Omental fat pad (tissue), 4 donors: Measurements from ENCODE around the gene RHBDD3. TPM values are rescaled to one million over a fixed set of nuclear protein-coding genes. Genes with fewer than 3 reads are reported as not detected.

ENCODE experiments used
- ATAC-seq: fragments of 150-250 bp; one replicate; pipeline ENCODE4 v1.9.1; 2016; ENCODE audit warnings: mild to moderate bottlenecking, moderate library complexity; ENCODE audit not compliant: low FRiP score
- DNase-seq: peaks from one replicate; pipeline ENCODE4 v3.0.0-alpha.2; 2019; ENCODE audit warnings: low spot score
- total RNA-seq, 4 donors: library from RNA; depleted of rRNA; stranded (reverse); fragments of >200 nt; gene quantifications; one replicate each; pipeline ENCODE4 v1.1.0, GENCODE V29; 2016
- TF ChIP-seq, protein P1 (sequence below), 3 donors: fragments of 450-650 bp; IDR thresholded peaks; one replicate each; pipeline ENCODE4 v1.5.1; 2016 to 2017; ENCODE audit warnings: antibody characterized with exemption in 3 of 3, mild to moderate bottlenecking in 3 of 3, moderate library complexity in 2 of 3

Gene RHBDD3
- total RNA-seq, 4 donors from 2014 or later, result 15.0 to 30.8 (median 25.4) TPM

DNA sequence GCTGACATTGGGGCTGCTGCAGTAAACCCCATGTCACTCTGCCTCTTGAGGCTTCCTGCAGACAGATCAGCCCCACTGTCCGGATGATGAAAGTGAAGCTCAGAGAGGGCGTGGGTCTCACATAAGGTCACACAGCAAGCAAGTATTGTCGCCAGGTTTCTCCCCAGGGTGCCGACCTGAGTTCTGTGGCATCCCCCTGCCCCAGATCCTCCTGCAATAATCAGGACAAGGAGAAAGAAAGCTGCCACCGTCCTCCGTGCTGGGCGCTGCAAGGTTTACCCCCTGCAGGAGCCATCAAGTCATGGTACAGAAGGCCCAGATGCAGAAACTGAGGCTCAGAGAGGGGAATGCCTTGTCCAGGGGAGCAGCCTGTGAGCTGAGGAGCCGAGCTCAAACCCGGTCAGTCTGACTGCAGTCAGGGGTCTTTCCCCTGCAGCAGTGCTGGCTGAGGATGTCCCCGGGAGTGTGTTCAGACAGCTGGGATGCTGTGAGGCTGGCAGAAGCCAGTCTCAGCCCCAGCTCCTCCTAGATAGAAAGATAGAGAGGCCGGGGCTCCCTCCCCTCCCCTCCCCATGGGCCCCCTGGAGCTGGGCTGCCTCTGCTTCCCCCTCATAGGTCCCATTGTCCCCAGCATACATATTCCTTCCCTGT is 48.9 kb downstream of the RHBDD3 start:
- TF ChIP-seq, protein P1, sequence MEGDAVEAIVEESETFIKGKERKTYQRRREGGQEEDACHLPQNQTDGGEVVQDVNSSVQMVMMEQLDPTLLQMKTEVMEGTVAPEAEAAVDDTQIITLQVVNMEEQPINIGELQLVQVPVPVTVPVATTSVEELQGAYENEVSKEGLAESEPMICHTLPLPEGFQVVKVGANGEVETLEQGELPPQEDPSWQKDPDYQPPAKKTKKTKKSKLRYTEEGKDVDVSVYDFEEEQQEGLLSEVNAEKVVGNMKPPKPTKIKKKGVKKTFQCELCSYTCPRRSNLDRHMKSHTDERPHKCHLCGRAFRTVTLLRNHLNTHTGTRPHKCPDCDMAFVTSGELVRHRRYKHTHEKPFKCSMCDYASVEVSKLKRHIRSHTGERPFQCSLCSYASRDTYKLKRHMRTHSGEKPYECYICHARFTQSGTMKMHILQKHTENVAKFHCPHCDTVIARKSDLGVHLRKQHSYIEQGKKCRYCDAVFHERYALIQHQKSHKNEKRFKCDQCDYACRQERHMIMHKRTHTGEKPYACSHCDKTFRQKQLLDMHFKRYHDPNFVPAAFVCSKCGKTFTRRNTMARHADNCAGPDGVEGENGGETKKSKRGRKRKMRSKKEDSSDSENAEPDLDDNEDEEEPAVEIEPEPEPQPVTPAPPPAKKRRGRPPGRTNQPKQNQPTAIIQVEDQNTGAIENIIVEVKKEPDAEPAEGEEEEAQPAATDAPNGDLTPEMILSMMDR (IDR thresholded peaks at IDR 0.05), result no peak
- ATAC-seq (no peak), DNase-seq (no peak)

DNA sequence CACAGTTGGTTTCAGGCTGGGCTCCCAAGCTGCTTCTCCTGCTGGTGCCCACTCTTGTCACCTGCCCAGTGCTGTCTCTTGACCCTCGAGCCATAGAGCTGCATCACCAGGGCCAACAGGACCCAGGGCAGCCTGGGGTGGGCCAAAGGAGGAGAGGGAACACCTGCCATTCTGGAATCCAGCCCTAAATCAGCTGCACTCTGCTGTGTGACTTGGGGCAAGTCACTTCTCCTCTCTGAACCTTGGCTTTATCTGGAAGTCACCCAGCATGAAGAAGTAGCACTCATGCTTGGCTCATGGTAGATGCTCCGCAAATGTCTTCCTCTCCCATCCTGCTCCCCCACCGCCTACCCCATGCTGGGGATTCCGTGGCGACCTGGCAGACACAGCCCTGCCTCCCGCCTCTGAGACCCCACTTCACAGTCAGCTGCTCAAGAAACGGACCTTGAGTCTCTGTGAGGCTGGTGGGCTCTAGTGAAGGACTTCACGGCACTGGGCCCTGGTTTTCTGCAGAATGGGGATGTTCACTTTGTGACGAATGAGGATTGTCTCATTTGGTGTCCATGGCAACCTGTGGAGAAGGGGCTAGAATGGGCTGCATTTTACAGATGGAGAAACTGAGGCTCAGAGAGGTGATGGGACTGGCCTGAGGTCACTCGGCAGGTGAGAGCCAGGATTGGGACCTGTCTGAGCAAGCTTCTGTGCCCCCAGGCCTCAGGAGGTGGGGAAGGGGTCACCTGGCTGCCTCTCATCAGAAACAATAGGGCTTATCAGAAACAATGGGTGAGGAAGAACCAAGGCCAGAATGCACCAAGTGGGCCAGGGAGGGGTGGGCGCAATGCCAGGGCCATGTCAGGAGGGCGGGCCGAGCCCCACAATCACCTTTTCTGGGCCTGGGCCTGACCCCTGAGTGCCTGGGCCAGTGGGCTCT is 49.7 kb downstream of the RHBDD3 start:
- ATAC-seq (no peak), DNase-seq (no peak)
- TF ChIP-seq, protein P1 (IDR thresholded peaks at IDR 0.05), result no peak

DNA sequence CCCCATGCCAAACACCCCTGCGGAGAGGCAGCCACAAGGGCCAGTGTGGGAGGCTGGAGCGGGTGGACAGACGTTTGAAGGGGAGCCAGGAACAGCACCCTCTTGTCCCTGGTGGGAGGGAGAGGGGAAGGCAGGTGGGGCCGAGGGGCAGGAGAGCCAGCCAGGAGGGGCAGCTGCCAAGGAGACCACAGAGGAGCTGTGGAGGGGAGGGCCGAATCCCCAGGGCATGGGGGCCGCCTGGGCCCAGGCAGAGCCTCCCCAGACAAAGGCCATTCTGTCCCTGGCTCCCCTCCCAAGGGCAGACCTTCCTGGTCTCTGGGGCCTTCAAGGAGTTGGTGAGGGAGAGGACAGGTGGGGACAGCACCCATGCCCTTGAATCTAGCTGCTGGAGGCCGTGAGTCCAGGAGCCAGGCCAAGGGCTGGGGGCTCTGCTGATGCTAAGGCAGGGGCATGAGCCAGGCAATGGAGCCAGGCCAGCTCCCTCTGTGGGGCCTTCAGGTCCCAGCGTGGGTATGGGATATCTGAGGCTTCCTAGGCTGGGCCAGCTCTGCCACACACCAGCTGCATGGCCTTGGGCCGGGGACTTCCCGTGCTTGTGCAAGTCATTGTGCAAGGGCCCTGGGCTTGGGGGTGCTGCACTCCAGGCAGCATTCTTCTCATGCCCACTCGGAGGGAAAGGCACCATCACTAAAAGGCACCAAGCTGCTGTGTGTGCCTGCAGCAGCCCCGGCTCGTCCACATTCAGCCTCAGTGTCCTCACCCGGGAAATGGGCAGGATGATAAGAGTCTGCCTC is 50.7 kb downstream of the RHBDD3 start:
- ATAC-seq, result peak; percentile 42

DNA sequence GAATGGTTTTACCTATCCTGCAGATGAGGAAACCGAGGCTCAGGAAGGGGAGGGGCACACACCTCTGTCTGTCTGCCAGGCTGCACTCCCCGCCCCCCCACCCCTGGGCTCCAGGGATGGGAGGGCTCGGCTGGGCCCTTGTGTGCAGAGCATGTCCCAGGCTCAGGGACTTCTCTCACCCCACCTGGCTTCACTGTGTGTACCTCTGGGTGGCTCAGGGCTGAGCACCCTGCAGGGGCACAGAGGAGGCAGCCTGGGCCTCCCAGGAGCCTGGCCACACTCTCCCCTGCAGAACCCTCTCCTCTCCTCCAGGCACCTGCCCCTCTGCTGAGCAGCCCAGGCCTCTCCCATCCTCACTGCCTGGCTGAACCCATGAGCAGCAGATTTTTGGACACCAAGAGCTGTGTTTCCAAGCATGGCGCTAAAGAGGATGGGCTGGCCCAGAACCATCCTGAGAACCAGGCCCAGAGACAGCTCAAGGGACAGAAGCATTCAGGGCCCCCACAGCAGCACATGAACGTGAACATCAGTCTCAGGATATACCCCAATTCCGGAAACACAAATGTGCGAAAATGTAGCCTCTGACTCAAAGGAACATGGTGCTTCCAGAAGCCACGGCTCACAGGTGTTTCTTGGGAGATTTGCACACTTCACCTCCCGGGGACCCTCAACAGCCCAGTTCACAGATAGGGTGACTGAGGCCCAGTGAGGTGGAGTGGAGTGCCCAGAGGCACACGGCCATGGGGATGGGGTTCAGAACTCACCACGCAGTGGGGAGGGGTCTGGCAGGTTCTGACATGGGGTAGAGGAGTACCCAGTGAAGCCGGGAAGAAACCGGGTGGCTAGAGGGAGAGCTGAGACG is 51.5 kb downstream of the RHBDD3 start:
- TF ChIP-seq, protein P1 (IDR thresholded peaks at IDR 0.05), result no peak
- ATAC-seq (no peak), DNase-seq (no peak)

More for the DNA sequence above, 50.7 kb downstream of the RHBDD3 start:
- no peak for DNase-seq
- TF ChIP-seq, protein P1 (IDR thresholded peaks at IDR 0.05), result no peak

DNA sequence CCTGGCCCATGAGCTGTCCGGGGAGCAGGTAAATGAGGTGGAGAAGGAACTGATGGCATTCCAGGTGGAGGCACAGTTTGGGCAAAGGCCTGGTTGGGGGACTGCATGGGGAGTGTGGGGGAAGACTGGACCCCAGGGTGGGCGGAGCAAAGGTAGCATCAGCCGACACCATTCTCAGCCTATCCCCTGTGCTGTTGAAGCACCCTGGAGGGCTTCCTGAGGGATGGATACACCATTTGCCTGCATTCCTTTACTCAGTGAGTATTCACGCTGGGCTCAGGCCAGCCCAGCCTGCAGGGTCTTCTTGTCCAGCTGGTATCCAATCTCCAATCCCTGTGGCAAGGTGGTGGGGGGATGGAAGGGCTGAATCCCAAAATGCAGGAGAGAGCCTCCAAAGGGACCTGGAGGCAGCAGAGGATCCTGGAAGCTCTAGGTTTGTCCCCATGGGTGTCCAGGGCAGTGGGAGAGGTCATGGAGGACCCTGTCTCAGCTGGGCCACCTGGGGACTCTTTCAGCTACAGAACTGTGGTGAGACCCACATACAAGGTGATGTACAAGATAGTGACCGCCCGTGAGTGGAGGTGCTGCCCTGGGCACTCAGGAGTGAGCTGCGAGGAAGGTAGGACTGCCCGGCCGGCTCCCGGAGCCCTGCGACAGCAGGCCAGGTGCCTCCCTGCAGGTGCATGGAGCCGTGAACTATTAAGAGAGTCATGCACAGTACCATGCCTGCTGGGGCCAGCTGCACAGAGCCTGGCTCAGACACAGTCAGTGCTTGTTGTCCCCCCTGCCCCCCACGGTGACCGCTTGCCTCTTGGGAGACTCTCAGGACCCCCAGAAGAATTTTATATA is 52.5 kb downstream of the RHBDD3 start:
- DNase-seq (no peak), ATAC-seq (no peak)
- TF ChIP-seq, protein P1 (IDR thresholded peaks at IDR 0.05), result no peak
